Stimulated activated naive CD8-positive, alpha-beta T cell treated with anti-CD3 and anti-CD28 coated beads, Interleukin-15, amount 100 ng/mL, for 72 hours (primary cell): ENCODE results near the gene SRCAP.

Experiments
- ATAC-seq: fragments of 150-1000 bp; cut with Tn5 transposase; 2 replicates; pipeline ENCODE4 v1.10.0; 2021; ENCODE audit warnings: mild to moderate bottlenecking, moderate library complexity
- DNase-seq, 2 donors: peaks; one replicate each; pipeline ENCODE4 v3.0.0; 2021 to 2022
- H3K27ac Mint-ChIP-seq, 2 donors: one replicate each; pipeline ENCODE4 v1.8.0; 2022; ENCODE audit warnings: mild to moderate bottlenecking in 2 of 2, mixed read lengths in 2 of 2, moderate library complexity in 2 of 2
- H3K27me3 Mint-ChIP-seq: one replicate; pipeline ENCODE4 v1.8.0; 2022; ENCODE audit warnings: mixed read lengths
- H3K4me1 Mint-ChIP-seq: one replicate; pipeline ENCODE4 v1.8.0; 2022; ENCODE audit warnings: mild to moderate bottlenecking, mixed read lengths
- H3K4me3 Mint-ChIP-seq, 2 donors: one replicate each; pipeline ENCODE4 v1.8.0; 2022; ENCODE audit warnings: mild to moderate bottlenecking in 2 of 2, mixed read lengths in 2 of 2, moderate library complexity in 1 of 2
- H3K9me3 Mint-ChIP-seq, 2 donors: one replicate each; pipeline ENCODE4 v1.8.0; 2022; ENCODE audit warnings: mixed read lengths in 2 of 2

SRCAP gene

DNA sequence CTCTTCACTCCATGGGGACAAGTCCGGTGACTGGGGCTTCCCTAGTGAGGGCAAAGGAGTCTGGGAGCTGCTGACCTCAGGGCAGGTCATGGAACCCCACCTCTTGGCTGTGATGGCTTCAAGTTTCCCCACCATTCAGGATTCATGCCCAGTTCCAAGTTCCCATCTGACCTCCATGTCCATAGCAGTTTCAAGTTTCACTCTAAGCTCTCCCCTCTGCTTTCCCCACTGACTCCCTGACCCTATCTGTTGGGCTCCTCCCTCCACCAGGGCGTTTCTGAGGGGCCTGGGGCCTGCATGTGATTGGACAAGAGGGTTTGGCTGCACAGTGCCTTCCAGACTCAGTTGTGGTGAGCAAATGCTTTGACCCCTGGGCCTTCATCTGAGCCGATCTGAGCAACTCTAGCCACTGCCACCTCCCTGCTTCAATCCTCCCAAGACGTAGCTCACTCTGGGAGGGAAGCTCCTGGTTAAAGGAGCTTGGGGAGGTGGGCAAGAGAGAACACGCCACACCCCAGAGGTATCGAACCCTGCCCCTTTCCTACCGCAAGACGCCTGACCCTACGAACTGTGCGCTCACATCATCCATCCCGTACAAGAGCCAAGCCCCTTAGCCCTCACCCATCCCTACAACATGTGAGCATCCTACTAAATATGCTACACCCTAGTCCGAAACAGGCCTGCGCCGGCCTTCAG, 79.7 kb downstream of the SRCAP start:
- Mint-ChIP-seq H3K4me1 (peaks cover 35% of the 10 kb centered on the region), H3K27ac (peak overlapping the region in 1 of 2 donors; percentile 77), H3K27me3 (no peaks in the 10 kb centered on the region), H3K4me3 (no peak overlapping the region), H3K9me3 (no peaks in the 10 kb centered on the region)
- ATAC-seq (no peak), DNase-seq (no peak)

GRCh38 chr16:30779596-30779995, 80.6 kb downstream of the SRCAP start:
- no peak for DNase-seq
- Mint-ChIP-seq H3K27ac (no peak overlapping the region), H3K27me3 (no peaks in the 10 kb centered on the region), H3K4me3 (no peak overlapping the region), H3K9me3 (no peaks in the 10 kb centered on the region), H3K4me1 (peaks cover 31% of the 10 kb centered on the region)
- ATAC-seq: no peak

DNA sequence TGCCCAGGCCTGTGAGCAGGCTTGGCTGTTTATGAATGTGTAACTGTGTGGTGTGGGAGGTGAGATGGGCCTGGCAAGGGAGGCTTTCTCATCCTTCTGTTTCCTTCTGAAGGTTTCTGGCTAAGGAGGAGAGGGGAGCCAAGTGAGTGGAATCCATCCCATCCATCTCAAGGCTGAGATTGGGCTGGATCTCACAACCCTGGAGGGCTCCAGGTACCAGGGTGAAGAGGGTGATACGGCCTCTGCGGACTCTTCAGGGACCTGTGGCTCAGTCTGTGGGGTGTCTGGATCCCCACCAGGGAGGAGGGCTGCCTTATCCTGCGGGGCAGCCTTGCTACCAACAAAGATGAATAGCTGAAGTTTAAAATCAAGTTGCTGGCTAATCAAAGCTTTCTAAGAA, 81.0 kb downstream of the SRCAP start:
- ATAC-seq (no peak), DNase-seq (no peak)
- Mint-ChIP-seq H3K9me3 (no peaks in the 10 kb centered on the region), H3K27me3 (no peaks in the 10 kb centered on the region), H3K4me3 (no peak overlapping the region), H3K4me1 (peaks cover 31% of the 10 kb centered on the region), H3K27ac (peak overlapping the region in 1 of 2 donors; percentile 76)

- Mint-ChIP-seq H3K27ac (no peak overlapping the region), H3K4me1 (peaks cover 33% of the 10 kb centered on the region), H3K27me3 (no peaks in the 10 kb centered on the region), H3K9me3 (no peaks in the 10 kb centered on the region), H3K4me3 (no peak overlapping the region)
- DNase-seq: no peak
- no peak for ATAC-seq
Observed at GRCh38 chr16:30780549-30780948, 81.6 kb downstream of the SRCAP start.

GRCh38 chr16:30782486-30783279, 83.7 kb downstream of the SRCAP start:
- peaks cover 37% of the 10 kb centered on the region for H3K4me1 Mint-ChIP-seq
- H3K27ac Mint-ChIP-seq: no peak overlapping the region
- no peaks in the 10 kb centered on the region for H3K9me3 Mint-ChIP-seq
- no peaks in the 10 kb centered on the region for H3K27me3 Mint-ChIP-seq
- ATAC-seq (no peak), DNase-seq (no peak)
- H3K4me3 Mint-ChIP-seq: no peak overlapping the region

DNA sequence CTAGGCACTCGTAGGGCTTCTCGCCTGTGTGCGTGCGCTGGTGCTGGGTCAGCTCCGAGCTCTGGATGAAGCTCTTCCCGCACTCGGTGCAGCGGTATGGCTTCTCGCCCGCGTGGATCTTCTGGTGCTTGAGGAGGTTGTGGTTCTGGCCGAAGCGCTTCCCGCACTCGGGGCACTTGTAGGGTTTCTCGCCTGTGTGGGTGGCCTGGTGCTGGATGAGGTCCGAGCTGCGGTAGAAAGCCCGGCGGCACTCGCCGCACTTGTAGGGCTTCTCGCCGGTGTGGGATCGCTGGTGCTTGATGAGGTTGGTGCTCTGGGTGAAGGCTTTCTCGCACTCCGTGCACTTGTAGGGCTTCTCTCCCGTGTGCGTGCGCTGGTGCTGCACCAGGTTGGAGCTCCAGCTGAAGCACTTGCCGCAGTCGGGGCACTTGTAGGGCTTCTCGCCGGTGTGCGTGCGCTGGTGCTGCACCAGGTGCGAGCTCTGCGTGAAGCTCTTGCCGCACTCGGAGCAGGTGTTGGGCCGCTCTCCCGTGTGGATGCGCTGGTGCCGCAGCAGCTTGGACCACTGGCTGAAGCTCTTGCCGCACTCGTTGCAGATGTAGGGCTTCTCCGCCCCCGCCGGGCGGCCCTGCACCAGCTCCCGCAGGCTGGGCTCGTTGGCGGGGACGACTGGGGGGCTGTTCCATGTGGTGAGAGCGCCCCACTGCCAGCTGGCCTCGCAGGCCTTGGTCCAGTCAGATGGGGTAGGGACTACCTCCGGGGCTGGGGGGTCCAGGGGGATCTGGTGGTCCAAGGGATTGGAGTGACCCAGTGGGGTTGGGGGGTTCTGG, 84.5 kb downstream of the SRCAP start:
- Mint-ChIP-seq H3K27me3 (no peaks in the 10 kb centered on the region), H3K27ac (no peak overlapping the region)

DNA sequence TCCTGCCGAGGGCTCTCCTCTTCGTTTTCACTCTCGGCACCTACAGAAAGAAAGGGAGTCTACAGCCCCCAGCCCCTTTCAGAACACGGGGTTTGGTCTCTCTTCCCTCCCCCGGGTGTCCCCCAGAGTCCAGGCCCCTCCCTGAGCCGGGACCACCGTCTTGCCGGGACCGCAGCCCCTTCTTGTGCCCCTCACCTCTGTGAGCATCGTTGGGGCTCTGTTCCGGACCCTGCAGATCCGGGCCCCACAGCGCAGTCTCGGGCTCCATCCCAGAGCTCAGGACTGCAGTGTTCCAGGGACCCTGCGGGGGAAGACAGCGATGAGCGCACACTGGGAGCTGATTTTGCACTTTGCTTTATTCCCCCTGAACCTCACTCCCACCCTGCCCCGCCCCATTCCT, 85.2 kb downstream of the SRCAP start:
- Mint-ChIP-seq H3K4me1 (peaks cover 30% of the 10 kb centered on the region), H3K9me3 (no peaks in the 10 kb centered on the region), H3K27me3 (no peaks in the 10 kb centered on the region), H3K4me3 (no peak overlapping the region), H3K27ac (no peak overlapping the region)
- no peak for ATAC-seq
- DNase-seq: no peak

More for the DNA sequence above, 84.5 kb downstream of the SRCAP start:
- peaks cover 38% of the 10 kb centered on the region for H3K4me1 Mint-ChIP-seq
- no peak for DNase-seq
- no peak overlapping the region for H3K4me3 Mint-ChIP-seq
- H3K9me3 Mint-ChIP-seq: no peaks in the 10 kb centered on the region
- no peak for ATAC-seq

- Mint-ChIP-seq H3K27me3 (no peaks in the 10 kb centered on the region), H3K4me3 (peak overlapping the region; percentile 95 to 98)
Observed at GRCh38 chr16:30785126-30786106, 86.4 kb downstream of the SRCAP start.

DNA sequence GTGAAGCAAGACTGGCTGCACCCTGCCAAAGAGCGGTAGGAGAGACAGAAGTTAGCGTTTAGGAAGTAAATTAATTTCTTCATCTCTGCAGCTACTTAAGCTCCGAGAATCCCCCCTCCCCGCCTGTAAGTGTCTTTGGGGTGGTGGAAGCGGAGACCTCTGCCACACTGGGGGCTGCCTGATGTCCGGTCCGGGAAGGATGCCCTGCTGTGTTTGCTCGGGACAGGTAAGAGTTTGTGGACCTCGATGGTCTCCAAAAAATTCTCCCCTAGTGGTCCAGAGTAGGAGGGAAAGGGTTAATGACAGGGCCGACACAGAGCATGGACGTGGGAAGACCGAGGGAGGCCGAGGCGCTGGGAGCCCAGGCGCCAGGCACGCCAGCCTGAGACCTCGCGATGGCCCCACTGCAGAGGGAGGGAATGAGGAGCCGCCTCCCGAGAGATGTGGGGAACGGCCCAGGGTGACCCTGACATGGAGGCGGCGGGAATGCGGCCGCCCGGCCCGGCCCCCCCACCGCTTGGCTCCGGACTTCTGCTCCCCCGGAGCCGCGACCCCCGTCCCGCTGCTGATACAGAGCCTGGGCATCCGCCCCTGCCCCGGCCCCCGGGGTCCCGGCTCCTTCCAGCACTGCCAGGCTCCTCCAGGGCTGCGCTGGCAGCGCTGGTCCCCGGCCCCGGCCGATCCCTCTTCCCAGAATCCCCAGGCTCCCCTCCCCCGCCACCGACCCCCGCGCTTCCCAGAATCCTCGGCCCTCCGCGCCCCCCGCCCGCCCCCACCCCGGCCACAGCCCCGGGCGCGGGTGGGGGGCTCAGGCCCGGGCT, 87.4 kb downstream of the SRCAP start:
- Mint-ChIP-seq H3K27ac (peak overlapping the region in 1 of 2 donors; percentile 31), H3K4me1 (peaks cover 30% of the 10 kb centered on the region), H3K27me3 (no peaks in the 10 kb centered on the region)

More at GRCh38 chr16:30785126-30786106, 86.4 kb downstream of the SRCAP start:
- ATAC-seq (no peak), DNase-seq (no peak)
- peaks cover 30% of the 10 kb centered on the region for H3K4me1 Mint-ChIP-seq
- peak overlapping the region; percentile 31 to 85 for H3K27ac Mint-ChIP-seq
- H3K9me3 Mint-ChIP-seq: no peaks in the 10 kb centered on the region

GRCh38 chr16:30786936-30787612, 88.1 kb downstream of the SRCAP start, which contains the start of gene ZNF629:
TSS of gene ZNF629 (minus strand) at chr16:30787205. CDS start at chr16:30784482, 2,723 bp downstream.
- DNase-seq: peak; percentile 22 to 33
- peak within 1 kb of the TSS; percentile 95 to 98 for H3K4me3 Mint-ChIP-seq
- ATAC-seq: peak; percentile 67
- H3K27ac Mint-ChIP-seq: peak within 1 kb of the TSS; percentile 95 to 96
- H3K4me1 Mint-ChIP-seq: peaks cover 30% of the 10 kb centered on the region
- H3K27me3 Mint-ChIP-seq: no peaks in the 10 kb centered on the region
- no peaks in the 10 kb centered on the region for H3K9me3 Mint-ChIP-seq

More for the DNA sequence above, 87.4 kb downstream of the SRCAP start:
- peak overlapping the region; percentile 95 to 98 for H3K4me3 Mint-ChIP-seq
- ATAC-seq (peak; percentile 73), DNase-seq (peak in 1 of 2 donors; percentile 26)
- H3K9me3 Mint-ChIP-seq: no peaks in the 10 kb centered on the region

GRCh38 chr16:30787613-30788378, 88.8 kb downstream of the SRCAP start:
- Mint-ChIP-seq H3K27ac (peak overlapping the region in 1 of 2 donors; percentile 95), H3K4me3 (peak overlapping the region; percentile 95 to 98)

More at GRCh38 chr16:30787613-30788378, 88.8 kb downstream of the SRCAP start:
- ATAC-seq: no peak
- no peaks in the 10 kb centered on the region for H3K27me3 Mint-ChIP-seq
- no peak for DNase-seq
- H3K4me1 Mint-ChIP-seq: peaks cover 30% of the 10 kb centered on the region
- H3K9me3 Mint-ChIP-seq: no peaks in the 10 kb centered on the region
